IMR-90 (cell line): Measurements from ENCODE around the gene MED13. TPM values are rescaled to one million over a fixed set of nuclear protein-coding genes. Genes with fewer than 3 reads are reported as not detected.

Experiments
- ATAC-seq: fragments of 200-7000 bp; cut with Tn5 transposase; 2 replicates; pipeline ENCODE4 v1.9.1; 2020; ENCODE audit warnings: low read depth, mild to moderate bottlenecking, moderate library complexity
- BruUV-seq: library from RNA; stranded (reverse); fragments of 400-500 nt; replicated peaks from 2 replicates; lab custom pipeline; 2021; lab: Mats Ljungman, UMichigan
- CTCF ChIA-PET: fragments of 300-600 bp; formaldehyde crosslinking; extraction: SDS; loops from one replicate; lab custom pipeline; 2021; ENCODE audit warnings: antibody characterized with exemption; lab: Yijun Ruan, JAX
- POLR2A ChIA-PET: fragments of 300-600 bp; sonication (Branson Sonifier 250); formaldehyde crosslinking; loops from one replicate; lab custom pipeline; 2022; ENCODE audit warnings: antibody characterized with exemption; ENCODE audit not compliant: unreplicated experiment; lab: Charles Lee
- DNase-seq: peaks from one replicate; pipeline ENCODE4 v3.0.0; 2013
- H2AFZ ChIP-seq: replicated peaks from 2 replicates; pipeline ENCODE3; 2013; ENCODE audit warnings: low read length, mild to moderate bottlenecking; ENCODE audit not compliant: poor library complexity
- H2AK5ac ChIP-seq: 2 replicates; pipeline ENCODE4 v1.6.1; 2013; ENCODE audit warnings: low read depth, low read length, inconsistent platforms
- H2AK9ac ChIP-seq: replicated peaks from 2 replicates; pipeline ENCODE3; 2013; ENCODE audit warnings: mild to moderate bottlenecking, low read depth, low read length, moderate library complexity; ENCODE audit not compliant: poor library complexity
- H2BK120ac ChIP-seq: 2 replicates; pipeline ENCODE4 v1.6.1; 2013; ENCODE audit warnings: low read depth, low read length, inconsistent platforms
- H2BK15ac ChIP-seq: 3 replicates; pipeline ENCODE4 v1.6.1; 2013; ENCODE audit warnings: low read depth, low read length, inconsistent platforms
- H2BK20ac ChIP-seq: 2 replicates; pipeline ENCODE4 v1.6.1; 2013; ENCODE audit warnings: low read depth, mild to moderate bottlenecking, inconsistent platforms, low read length, moderate library complexity
- H2BK5ac ChIP-seq: 2 replicates; pipeline ENCODE4 v1.6.1; 2013; ENCODE audit warnings: mild to moderate bottlenecking, low read depth, low read length, inconsistent platforms; ENCODE audit not compliant: poor library complexity, severe bottlenecking
- H3K14ac ChIP-seq: replicated peaks from 2 replicates; pipeline ENCODE4 v1.6.1; 2013; ENCODE audit warnings: low read depth, low read length, inconsistent platforms
- H3K18ac ChIP-seq: 2 replicates; pipeline ENCODE4 v1.6.1; 2013; ENCODE audit warnings: low read depth, low read length, control low read depth
- H3K23ac ChIP-seq: 2 replicates; pipeline ENCODE4 v1.6.1; 2013; ENCODE audit warnings: low read depth, low read length, inconsistent platforms
- H3K27ac ChIP-seq: 2 replicates; pipeline ENCODE4 v1.5.1; 2013; ENCODE audit warnings: mild to moderate bottlenecking, control low read depth, low read length; ENCODE audit not compliant: insufficient read depth
- H3K27me3 ChIP-seq: 2 replicates; pipeline ENCODE4 v1.6.1; 2013; ENCODE audit warnings: low read length; ENCODE audit not compliant: control insufficient read depth, insufficient read depth
- H3K36me3 ChIP-seq: 2 replicates; pipeline ENCODE4 v1.6.1; 2013; ENCODE audit warnings: low read length, mixed read lengths; ENCODE audit not compliant: control insufficient read depth, insufficient read depth
- H3K4ac ChIP-seq: 2 replicates; pipeline ENCODE4 v1.6.1; 2013; ENCODE audit warnings: low read depth, low read length, inconsistent platforms
- H3K4me1 ChIP-seq: 2 replicates; pipeline ENCODE4 v1.6.1; 2013; ENCODE audit warnings: low read length, mixed read lengths; ENCODE audit not compliant: control insufficient read depth, insufficient read depth
- H3K4me2 ChIP-seq: 2 replicates; pipeline ENCODE4 v1.6.1; 2013; ENCODE audit warnings: low read depth, mild to moderate bottlenecking, control low read depth, low read length, moderate library complexity
- H3K4me3 ChIP-seq: 2 replicates; pipeline ENCODE4 v1.5.1; 2013; ENCODE audit warnings: low read depth, mild to moderate bottlenecking, control low read depth, low read length, moderate library complexity; ENCODE audit not compliant: insufficient read depth
- H3K56ac ChIP-seq: 2 replicates; pipeline ENCODE4 v1.6.1; 2013; ENCODE audit warnings: low read length, inconsistent platforms; ENCODE audit not compliant: insufficient read depth; ENCODE audit errors: extremely low read depth
- H3K79me1 ChIP-seq, 2 experiments: 2 replicates each; pipeline ENCODE4 v1.6.1; 2013; ENCODE audit warnings: low read length in 2 of 2, inconsistent platforms in 1 of 2, low read depth in 1 of 2
- H3K9ac ChIP-seq: 2 replicates; pipeline ENCODE4 v1.6.1; 2013; ENCODE audit warnings: low read depth, low read length, control low read depth
- H3K9me1 ChIP-seq: 2 replicates; pipeline ENCODE4 v1.6.1; 2013; ENCODE audit warnings: low read length, inconsistent platforms; ENCODE audit not compliant: insufficient read depth
- H3K9me3 ChIP-seq: 2 replicates; pipeline ENCODE4 v1.6.1; 2013; ENCODE audit warnings: low read length; ENCODE audit not compliant: control insufficient read depth, insufficient read depth
- H4K20me1 ChIP-seq: 2 replicates; pipeline ENCODE4 v1.6.1; 2013; ENCODE audit warnings: low read length, inconsistent platforms; ENCODE audit not compliant: insufficient read depth
- H4K5ac ChIP-seq: 2 replicates; pipeline ENCODE4 v1.6.1; 2013; ENCODE audit warnings: mild to moderate bottlenecking, low read depth, low read length, control low read depth
- H4K8ac ChIP-seq, 2 experiments: 2 replicates each; pipeline ENCODE4 v1.6.1; 2013; ENCODE audit warnings: low read depth in 2 of 2, low read length in 2 of 2, control low read depth in 1 of 2, inconsistent platforms in 1 of 2
- H4K91ac ChIP-seq: 2 replicates; pipeline ENCODE4 v1.6.1; 2013; ENCODE audit warnings: low read depth, low read length, inconsistent platforms; ENCODE audit not compliant: insufficient read depth
- BHLHE40 ChIP-seq: fragments of 150-350 bp; IDR thresholded peaks from 2 replicates; pipeline ENCODE4 v1.6.1; 2016; ENCODE audit warnings: mild to moderate bottlenecking, low read depth, low read length
- CEBPB ChIP-seq: IDR thresholded peaks from 2 replicates; pipeline ENCODE4 v1.6.1; 2012; ENCODE audit warnings: low read depth, low read length, improper control_type of control experiment
- CHD1 ChIP-seq: IDR thresholded peaks from 2 replicates; pipeline ENCODE4 v1.6.1; 2012; ENCODE audit warnings: low read depth, low read length, improper control_type of control experiment
- CTCF ChIP-seq: conservative IDR thresholded peaks from 2 replicates; pipeline ENCODE4 v1.5.1; 2012; ENCODE audit warnings: mild to moderate bottlenecking, low read depth, low read length, improper control_type of control experiment
- ELK1 ChIP-seq: fragments of 150-350 bp; IDR thresholded peaks from 2 replicates; pipeline ENCODE4 v1.6.1; 2016; ENCODE audit warnings: low read depth, mild to moderate bottlenecking, low read length, moderate library complexity, borderline replicate concordance
- FOS ChIP-seq: fragments of 150-350 bp; IDR thresholded peaks from 2 replicates; pipeline ENCODE4 v1.6.1; 2016; ENCODE audit warnings: low read depth, low read length
- MAFK ChIP-seq: IDR thresholded peaks from 2 replicates; pipeline ENCODE4 v1.6.1; 2012; ENCODE audit warnings: low read depth, low read length, improper control_type of control experiment
- MAZ ChIP-seq: IDR thresholded peaks from 2 replicates; pipeline ENCODE4 v1.6.1; 2012; ENCODE audit warnings: low read depth, mild to moderate bottlenecking, low read length, improper control_type of control experiment, moderate library complexity, borderline replicate concordance
- MXI1 ChIP-seq: IDR thresholded peaks from 2 replicates; pipeline ENCODE4 v1.6.1; 2012; ENCODE audit warnings: low read depth, mild to moderate bottlenecking, low read length, moderate library complexity, borderline replicate concordance
- NFE2L2 ChIP-seq: fragments of 150-350 bp; IDR thresholded peaks from 2 replicates; pipeline ENCODE4 v1.6.1; 2016; ENCODE audit warnings: low read depth, mild to moderate bottlenecking, low read length
- POLR2A ChIP-seq: IDR thresholded peaks from 2 replicates; pipeline ENCODE4 v1.6.1; 2012; ENCODE audit warnings: mild to moderate bottlenecking, low read depth, low read length
- RAD21 ChIP-seq: IDR thresholded peaks from 2 replicates; pipeline ENCODE4 v1.6.1; 2012; ENCODE audit warnings: low read length, improper control_type of control experiment
- RCOR1 ChIP-seq: IDR thresholded peaks from 2 replicates; pipeline ENCODE4 v1.6.1; 2012; ENCODE audit warnings: mild to moderate bottlenecking, low read length, improper control_type of control experiment; ENCODE audit not compliant: insufficient replicate concordance
- RFX5 ChIP-seq: IDR thresholded peaks from 2 replicates; pipeline ENCODE4 v1.8.0; 2012; ENCODE audit warnings: low read depth, mild to moderate bottlenecking, low read length, moderate library complexity
- SMC3 ChIP-seq: fragments of 150-350 bp; IDR thresholded peaks from 2 replicates; pipeline ENCODE4 v1.6.1; 2016; ENCODE audit warnings: low read depth, mild to moderate bottlenecking, antibody characterized with exemption, low read length, moderate library complexity
- USF2 ChIP-seq: fragments of 150-350 bp; IDR thresholded peaks from 2 replicates; pipeline ENCODE4 v1.6.1; 2017; ENCODE audit warnings: mild to moderate bottlenecking, antibody characterized with exemption, low read length, low read depth
- dilution Hi-C: fragments of 300-500 bp; cut with HindIII; formaldehyde crosslinking; loops from one replicate; pipeline ENCODE4 v1.14.3; 2018; ENCODE audit warnings: low sequenced_read_pairs; ENCODE audit not compliant: unreplicated experiment
- in situ Hi-C: fragments of 300-500 bp; cut with MboI; formaldehyde crosslinking; loops from 3 replicates; pipeline ENCODE4 v1.14.3; 2019; ENCODE audit warnings: low sequenced_read_pairs, inconsistent platforms, mixed read lengths
- intact Hi-C: fragments of 100-400 bp; cut with micrococcal nuclease; formaldehyde crosslinking; loops from 2 replicates; pipeline ENCODE4 v1.10.0; 2022
- polyA plus RNA-seq, 3 experiments: library from polyadenylated mRNA; depleted of rRNA; stranded (reverse); fragments of >200 nt; gene quantifications; 2 replicates each; pipeline ENCODE4 v1.2.3, GENCODE V29; 2012; ENCODE audit warnings: low replicate concordance in 1 of 3
- total RNA-seq: library from RNA; depleted of rRNA; stranded (reverse); fragments of >200 nt; gene quantifications from 2 replicates; pipeline ENCODE4 v1.2.3, GENCODE V29; 2012

The MED13 gene
- total and polyA plus RNA-seq, 2 of the 4 experiments (the other 2 are of a cell fraction), result 9.7 to 67.2 TPM

GRCh38 chr17:61972311-61972710, 92.8 kb downstream of the MED13 start:
- Histone ChIP-seq H3K9ac (no peak overlapping the region), H2AK5ac (no peak overlapping the region), H4K5ac (no peak overlapping the region), H4K91ac (no peak overlapping the region), H3K79me1 (peaks cover 6 to 41% of the 10 kb centered on the region in 2 experiments), H3K4me1 (peaks cover 2% of the 10 kb centered on the region; the same call in 1 of the 2 replicates), H3K27ac (no peak overlapping the region), H4K8ac (no peak overlapping the region), H4K20me1 (peaks cover 6% of the 10 kb centered on the region; the same call in 1 of the 2 replicates), H2BK120ac (no peak overlapping the region), H3K36me3 (peaks cover 28% of the 10 kb centered on the region), H3K4me3 (no peak overlapping the region), H3K23ac (no peak overlapping the region), H3K9me3 (no peaks in the 10 kb centered on the region), H3K56ac (no peak overlapping the region), H3K4ac (no peak overlapping the region), H2AK9ac (no peak overlapping the region), H2AFZ (no peak overlapping the region), H3K9me1 (peaks cover 3% of the 10 kb centered on the region; the same call in 1 of the 2 replicates), H2BK15ac (no peak overlapping the region), H2BK20ac (no peak overlapping the region), H2BK5ac (no peak overlapping the region), H3K18ac (no peak overlapping the region), H3K14ac (no peak overlapping the region), H3K4me2 (no peak overlapping the region), H3K27me3 (no peaks in the 10 kb centered on the region)
- BruUV-seq, result no TSS peak
- no peak for ATAC-seq
- no peak for DNase-seq
- intact Hi-C loops, result no loop called here
- TF ChIP-seq ELK1, result no peak
- no peak for TF ChIP-seq CEBPB
- TF ChIP-seq CHD1, result no peak
- TF ChIP-seq CTCF, result no peak
- no peak for TF ChIP-seq MAFK
- no peak for TF ChIP-seq RAD21
- TF ChIP-seq POLR2A, result no peak
- no peak for TF ChIP-seq NFE2L2
- TF ChIP-seq MAZ, result no peak
- no peak for TF ChIP-seq MXI1
- TF ChIP-seq FOS, result no peak
- no peak for TF ChIP-seq RCOR1
- no peak for TF ChIP-seq SMC3
- no peak for TF ChIP-seq USF2
- TF ChIP-seq RFX5, result no peak
- TF ChIP-seq BHLHE40, result no peak
- POLR2A ChIA-PET, result no interaction called here
- in situ Hi-C loops, result no loop called here
- CTCF ChIA-PET, result no interaction called here
- dilution Hi-C loops, result no loop called here
